Measurements from ENCODE around the gene HDAC3.

HDAC3 gene

DNA sequence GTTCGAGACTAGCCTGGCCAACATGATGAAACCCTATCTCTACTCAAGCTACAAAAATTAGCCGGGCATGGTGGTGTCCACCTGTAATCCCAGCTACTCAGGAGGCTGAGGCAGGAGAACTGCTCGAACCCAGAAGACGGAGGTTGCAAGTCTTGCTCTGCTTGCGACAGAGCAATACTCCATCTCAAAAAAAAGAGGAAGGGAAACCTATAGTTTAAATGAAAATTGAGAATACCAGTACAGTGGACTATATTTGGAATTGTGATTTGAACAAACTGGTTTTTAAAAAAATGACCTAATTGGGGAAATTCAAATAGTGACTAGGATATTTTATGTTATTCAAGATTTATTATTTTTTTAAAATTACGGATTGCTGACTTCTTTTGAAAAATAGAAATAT lies 51.1 kb downstream of the HDAC3 start:
- TF ChIP-seq CTCF (IDR thresholded peaks at IDR 0.05; ENCODE audit: borderline replicate concordance, insufficient read depth, low read depth, low read length), result no peak
- H3K4me3 ChIP-seq (ENCODE audit: low read depth, low read length), result no peak overlapping the region

DNA sequence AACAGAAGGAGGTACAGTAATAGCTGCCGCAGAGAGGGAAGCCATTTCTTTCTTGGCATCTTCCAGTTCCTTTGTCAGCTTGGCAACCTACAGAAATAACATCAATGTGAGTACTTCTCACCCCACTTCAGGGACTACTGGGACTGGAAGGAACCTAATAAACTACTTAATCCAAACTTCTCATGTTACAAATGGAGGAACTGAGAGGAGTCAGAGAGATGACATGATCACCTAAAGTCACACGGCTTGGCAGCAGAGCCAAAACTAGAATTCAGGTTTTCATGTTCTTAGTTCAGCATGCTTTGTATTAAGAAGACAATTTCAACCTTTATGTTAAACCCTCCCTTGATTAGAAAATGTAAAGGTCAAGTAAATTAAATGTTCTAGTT lies 62.5 kb downstream of the HDAC3 start:
- H3K4me3 ChIP-seq (ENCODE audit: low read depth, low read length), result no peak overlapping the region
- TF ChIP-seq CTCF (IDR thresholded peaks at IDR 0.05; ENCODE audit: borderline replicate concordance, insufficient read depth, low read depth, low read length), result no peak

DNA sequence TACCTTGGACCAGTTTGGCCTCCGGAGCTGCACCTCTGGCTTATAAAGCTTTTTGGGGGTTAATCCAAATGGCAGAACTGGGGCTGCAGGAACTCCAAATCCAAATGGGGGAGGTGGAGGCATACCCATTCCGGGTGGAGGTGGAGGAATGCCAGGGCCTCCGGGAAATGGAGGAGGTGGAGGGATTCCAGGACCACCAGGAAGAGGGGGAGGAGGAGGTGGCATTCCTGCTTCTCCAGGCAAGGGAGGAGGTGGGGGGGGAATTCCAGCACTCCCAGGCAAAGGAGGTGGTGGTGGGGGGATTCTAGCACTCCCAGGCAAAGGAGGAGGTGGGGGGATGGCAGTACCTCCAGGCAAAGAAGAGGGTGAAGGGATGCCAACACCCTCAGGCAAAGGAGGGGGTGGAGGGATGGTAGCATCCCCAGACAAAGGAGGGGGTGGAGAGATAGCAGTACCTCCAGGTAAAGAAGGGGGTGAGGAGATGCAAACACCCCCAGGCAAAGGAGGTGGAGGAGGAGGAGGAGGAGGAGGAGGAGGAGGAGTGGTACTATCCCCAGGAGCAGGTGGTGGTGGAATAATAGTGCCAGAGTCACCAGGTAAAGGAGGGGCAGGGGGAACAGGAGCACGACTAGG lies 63.0 kb downstream of the HDAC3 start:
- H3K4me3 ChIP-seq (ENCODE audit: low read depth, low read length), result no peak overlapping the region
- no peak for TF ChIP-seq CTCF (IDR thresholded peaks at IDR 0.05; ENCODE audit: borderline replicate concordance, insufficient read depth, low read depth, low read length)

All from GM12875 (cell line).